ENCODE results near the gene ZNF157. TPM values are rescaled to one million over a fixed set of nuclear protein-coding genes. Genes with fewer than 3 reads are reported as not detected.
"Not testable (repeated sequence)": the region's sequence is repeated elsewhere in the genome, so short reads cannot be mapped to it uniquely, and the experiment has no call there.

ZNF157 gene
- not detected for total RNA-seq

GRCh38 chrX:47370278-47370677 is at the start of gene ZNF157:
Gene ZNF157, plus strand, starts transcription at chrX:47370578. Its CDS starts 91 bp downstream, at chrX:47370669.
- H3K9me3 ChIP-seq, result no peaks in the 10 kb centered on the region
- intact Hi-C loops (cut with DNase I), result no loop called here

GRCh38 chrX:47321386-47321785 is 49.0 kb upstream of the ZNF157 start:
- H3K27ac ChIP-seq, result no peak overlapping the region

More at GRCh38 chrX:47370278-47370677, at the start of gene ZNF157:
- no peaks in the 10 kb centered on the region for H3K4me1 ChIP-seq
- no peaks in the 10 kb centered on the region for H3K27me3 ChIP-seq
- no peak for TF ChIP-seq CTCF (IDR thresholded peaks at IDR 0.05)
- H3K9ac ChIP-seq (ENCODE audit: low read depth in 2 of 2, low read length in 2 of 2), result no peak within 1 kb of the TSS
- H3K27ac ChIP-seq, result no peak within 1 kb of the TSS
- H3K36me3 ChIP-seq, result no peaks in the 10 kb centered on the region
- no peak for DNase-seq
- no peak within 1 kb of the TSS for H3K4me3 ChIP-seq

GRCh38 chrX:47321823-47322371 is 48.5 kb upstream of the ZNF157 start:
- H3K9me3 ChIP-seq, result no peaks in the 10 kb centered on the region
- no peak for DNase-seq
- H3K4me1 ChIP-seq, result no peaks in the 10 kb centered on the region
- no peak overlapping the region for H3K27ac ChIP-seq
- no peak overlapping the region for H3K4me3 ChIP-seq
- H3K27me3 ChIP-seq, result no peaks in the 10 kb centered on the region
- no peak overlapping the region for H3K9ac ChIP-seq (ENCODE audit: low read depth in 2 of 2, low read length in 2 of 2)
- intact Hi-C loops (cut with DNase I), result no loop called here
- no peak for TF ChIP-seq CTCF (IDR thresholded peaks at IDR 0.05)
- no peaks in the 10 kb centered on the region for H3K36me3 ChIP-seq

More at GRCh38 chrX:47321386-47321785, 49.0 kb upstream of the ZNF157 start:
- no peaks in the 10 kb centered on the region for H3K36me3 ChIP-seq
- no peaks in the 10 kb centered on the region for H3K27me3 ChIP-seq
- TF ChIP-seq CTCF (IDR thresholded peaks at IDR 0.05), result no peak
- no peak for DNase-seq
- no peak overlapping the region for H3K4me3 ChIP-seq
- no peaks in the 10 kb centered on the region for H3K4me1 ChIP-seq
- no peak overlapping the region for H3K9ac ChIP-seq (ENCODE audit: low read depth in 2 of 2, low read length in 2 of 2)
- intact Hi-C loops (cut with DNase I), result no loop called here
- H3K9me3 ChIP-seq, result no peaks in the 10 kb centered on the region

- H3K27ac ChIP-seq, result no peak overlapping the region
- no peaks in the 10 kb centered on the region for H3K9me3 ChIP-seq
- no peaks in the 10 kb centered on the region for H3K36me3 ChIP-seq
- DNase-seq, result no peak
- H3K9ac ChIP-seq (ENCODE audit: low read depth in 2 of 2, low read length in 2 of 2), result no peak overlapping the region
- no peaks in the 10 kb centered on the region for H3K27me3 ChIP-seq
- H3K4me1 ChIP-seq, result no peaks in the 10 kb centered on the region
- TF ChIP-seq CTCF (IDR thresholded peaks at IDR 0.05), result no peak
- H3K4me3 ChIP-seq, result no peak overlapping the region
- intact Hi-C loops (cut with DNase I), result no loop called here
Observed at GRCh38 chrX:47327902-47328301, 42.5 kb upstream of the ZNF157 start.

- H3K4me3 ChIP-seq; H3K27ac ChIP-seq; H3K4me1 ChIP-seq; H3K27me3 ChIP-seq; H3K36me3 ChIP-seq; H3K9me3 ChIP-seq; DNase-seq; H3K9ac ChIP-seq (ENCODE audit: low read depth in 2 of 2, low read length in 2 of 2); intact Hi-C loops (cut with DNase I): not testable (repeated sequence)
Observed at GRCh38 chrX:47332729-47333128, 37.6 kb upstream of the ZNF157 start.

- H3K4me3 ChIP-seq, result no peak overlapping the region
- intact Hi-C loops (cut with DNase I), result no loop called here
- TF ChIP-seq CTCF (IDR thresholded peaks at IDR 0.05), result no peak
- no peaks in the 10 kb centered on the region for H3K27me3 ChIP-seq
- no peaks in the 10 kb centered on the region for H3K9me3 ChIP-seq
- no peak for DNase-seq
- no peaks in the 10 kb centered on the region for H3K36me3 ChIP-seq
- no peaks in the 10 kb centered on the region for H3K4me1 ChIP-seq
- H3K27ac ChIP-seq, result no peak overlapping the region
- H3K9ac ChIP-seq (ENCODE audit: low read depth in 2 of 2, low read length in 2 of 2), result no peak overlapping the region
Observed at GRCh38 chrX:47351706-47352105, 18.7 kb upstream of the ZNF157 start.

Data from colonic mucosa (tissue), 4 donors.